Measurements from ENCODE around the gene CAND2.

The CAND2 gene

GRCh38 chr3:12782172-12782815 lies 14.2 kb upstream of the CAND2 start:
- TF ChIP-seq YY1 (IDR thresholded peaks at IDR 0.05; ENCODE audit: low read depth) (peak; percentile 77), RAD21 (IDR thresholded peaks at IDR 0.05; ENCODE audit: low read depth) (no peak), EP300 (IDR thresholded peaks at IDR 0.05; ENCODE audit: borderline replicate concordance) (no peak), TCF12 (IDR thresholded peaks at IDR 0.05; ENCODE audit: low read depth) (no peak), EGR1 (IDR thresholded peaks at IDR 0.05) (no peak)

DNA sequence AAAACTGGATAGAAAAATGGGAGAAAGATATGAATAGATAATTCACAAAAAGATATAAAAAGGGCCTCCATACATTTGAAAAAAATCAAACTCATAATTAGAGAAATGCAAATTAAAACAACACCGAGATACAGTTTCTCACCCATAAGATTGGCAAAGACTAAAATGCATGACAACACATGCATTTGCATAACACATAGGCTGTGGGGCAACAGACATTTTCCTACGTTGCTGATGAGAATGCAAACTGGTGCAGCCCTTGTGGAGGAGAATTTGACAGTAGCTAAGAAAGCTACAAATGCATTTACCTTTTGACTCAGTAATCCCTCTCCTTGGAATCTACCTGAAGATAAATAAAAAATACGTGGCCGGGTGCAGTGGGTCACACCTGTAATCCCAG lies 11.4 kb upstream of the CAND2 start:
- no peak for TF ChIP-seq USF1 (IDR thresholded peaks at IDR 0.05)
- TF ChIP-seq TAF1 (IDR thresholded peaks at IDR 0.05; ENCODE audit: low read depth), result no peak
- TF ChIP-seq FOXM1 (IDR thresholded peaks at IDR 0.05; ENCODE audit: borderline replicate concordance, low read depth), result no peak
- TF ChIP-seq TCF12 (IDR thresholded peaks at IDR 0.05; ENCODE audit: low read depth), result no peak
- no peak for TF ChIP-seq ZBTB7A (IDR thresholded peaks at IDR 0.05; ENCODE audit: low read depth)
- TF ChIP-seq CREB1 (IDR thresholded peaks at IDR 0.05; ENCODE audit: low read depth), result no peak
- TF ChIP-seq YY1 (IDR thresholded peaks at IDR 0.05; ENCODE audit: low read depth), result no peak
- no peak for TF ChIP-seq REST (IDR thresholded peaks at IDR 0.05; ENCODE audit: low read depth)
- TF ChIP-seq EP300 (IDR thresholded peaks at IDR 0.05; ENCODE audit: borderline replicate concordance), result no peak
- no peak for TF ChIP-seq RAD21 (IDR thresholded peaks at IDR 0.05; ENCODE audit: low read depth)
- TF ChIP-seq EGR1 (IDR thresholded peaks at IDR 0.05), result no peak
- no peak for TF ChIP-seq TEAD4 (IDR thresholded peaks at IDR 0.05)
- TF ChIP-seq NFIC (IDR thresholded peaks at IDR 0.05), result no peak
- no peak for TF ChIP-seq CEBPB (IDR thresholded peaks at IDR 0.05)
- TF ChIP-seq, protein P1, sequence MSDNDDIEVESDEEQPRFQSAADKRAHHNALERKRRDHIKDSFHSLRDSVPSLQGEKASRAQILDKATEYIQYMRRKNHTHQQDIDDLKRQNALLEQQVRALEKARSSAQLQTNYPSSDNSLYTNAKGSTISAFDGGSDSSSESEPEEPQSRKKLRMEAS (IDR thresholded peaks at IDR 0.05), result no peak

GRCh38 chr3:12787346-12787745 lies 9.1 kb upstream of the CAND2 start:
- peak; percentile 40 for TF ChIP-seq RAD21 (IDR thresholded peaks at IDR 0.05; ENCODE audit: low read depth)

- TF ChIP-seq CREB1 (IDR thresholded peaks at IDR 0.05; ENCODE audit: low read depth), result no peak
- no peak for TF ChIP-seq REST (IDR thresholded peaks at IDR 0.05; ENCODE audit: low read depth)
- TF ChIP-seq, protein P1 (IDR thresholded peaks at IDR 0.05), result no peak
- TF ChIP-seq NFIC (IDR thresholded peaks at IDR 0.05), result no peak
- no peak for TF ChIP-seq EGR1 (IDR thresholded peaks at IDR 0.05)
These were observed 5.0 kb upstream of the CAND2 start for GRCh38 chr3:12791430-12791829.

- TF ChIP-seq REST (IDR thresholded peaks at IDR 0.05; ENCODE audit: low read depth) (no peak), RAD21 (IDR thresholded peaks at IDR 0.05; ENCODE audit: low read depth) (no peak), YY1 (IDR thresholded peaks at IDR 0.05; ENCODE audit: low read depth) (no peak), TAF1 (IDR thresholded peaks at IDR 0.05; ENCODE audit: low read depth) (no peak), EGR1 (IDR thresholded peaks at IDR 0.05) (no peak), EP300 (IDR thresholded peaks at IDR 0.05; ENCODE audit: borderline replicate concordance) (no peak), CREB1 (IDR thresholded peaks at IDR 0.05; ENCODE audit: low read depth) (no peak), FOXM1 (IDR thresholded peaks at IDR 0.05; ENCODE audit: borderline replicate concordance, low read depth) (no peak), TEAD4 (IDR thresholded peaks at IDR 0.05) (no peak), NFIC (IDR thresholded peaks at IDR 0.05) (no peak), ZBTB7A (IDR thresholded peaks at IDR 0.05; ENCODE audit: low read depth) (no peak), CEBPB (IDR thresholded peaks at IDR 0.05) (no peak), USF1 (IDR thresholded peaks at IDR 0.05) (no peak), TCF12 (IDR thresholded peaks at IDR 0.05; ENCODE audit: low read depth) (no peak)
- TF ChIP-seq, protein P1 (IDR thresholded peaks at IDR 0.05), result no peak
These were observed 2.8 kb upstream of the CAND2 start for GRCh38 chr3:12793701-12794100.
